Fibroblast of mammary gland (primary cell): ENCODE measurements around the gene PRKCQ.

Experiments
- DNase-seq: peaks from one replicate; pipeline ENCODE4 v3.0.0-alpha.2; 2010; ENCODE audit warnings: low read depth
- H3K4me3 ChIP-seq: 2 replicates; pipeline ENCODE4 v1.5.1; 2011; ENCODE audit warnings: low read depth, mild to moderate bottlenecking, low read length, moderate library complexity; ENCODE audit not compliant: control insufficient read depth
- TF ChIP-seq, protein P1 (sequence below): conservative IDR thresholded peaks from 2 replicates; pipeline ENCODE4 v1.5.1; 2011; ENCODE audit warnings: low read depth, low read length, inconsistent platforms; ENCODE audit not compliant: control insufficient read depth, insufficient read depth

The PRKCQ gene

DNA sequence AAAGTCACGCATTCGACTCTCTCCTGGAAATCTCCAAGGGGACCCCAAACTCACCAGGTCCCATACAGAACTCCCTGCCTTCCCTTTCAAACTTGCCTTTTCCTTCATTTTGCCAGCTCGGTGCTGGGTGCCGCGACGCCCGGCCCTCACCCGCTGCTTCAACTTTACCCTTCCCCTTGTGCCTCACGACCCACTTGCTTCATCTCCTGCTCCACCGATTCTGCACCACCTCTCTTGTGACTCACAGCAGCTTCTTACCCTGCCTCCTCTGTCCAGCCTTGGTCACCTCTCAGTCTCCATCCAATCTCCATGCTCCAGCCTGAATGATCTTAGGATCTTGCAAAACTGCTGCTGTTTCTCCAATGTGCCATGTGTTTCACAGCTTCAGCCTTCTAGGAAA is 59.9 kb downstream of the PRKCQ start:
- TF ChIP-seq, protein P1, sequence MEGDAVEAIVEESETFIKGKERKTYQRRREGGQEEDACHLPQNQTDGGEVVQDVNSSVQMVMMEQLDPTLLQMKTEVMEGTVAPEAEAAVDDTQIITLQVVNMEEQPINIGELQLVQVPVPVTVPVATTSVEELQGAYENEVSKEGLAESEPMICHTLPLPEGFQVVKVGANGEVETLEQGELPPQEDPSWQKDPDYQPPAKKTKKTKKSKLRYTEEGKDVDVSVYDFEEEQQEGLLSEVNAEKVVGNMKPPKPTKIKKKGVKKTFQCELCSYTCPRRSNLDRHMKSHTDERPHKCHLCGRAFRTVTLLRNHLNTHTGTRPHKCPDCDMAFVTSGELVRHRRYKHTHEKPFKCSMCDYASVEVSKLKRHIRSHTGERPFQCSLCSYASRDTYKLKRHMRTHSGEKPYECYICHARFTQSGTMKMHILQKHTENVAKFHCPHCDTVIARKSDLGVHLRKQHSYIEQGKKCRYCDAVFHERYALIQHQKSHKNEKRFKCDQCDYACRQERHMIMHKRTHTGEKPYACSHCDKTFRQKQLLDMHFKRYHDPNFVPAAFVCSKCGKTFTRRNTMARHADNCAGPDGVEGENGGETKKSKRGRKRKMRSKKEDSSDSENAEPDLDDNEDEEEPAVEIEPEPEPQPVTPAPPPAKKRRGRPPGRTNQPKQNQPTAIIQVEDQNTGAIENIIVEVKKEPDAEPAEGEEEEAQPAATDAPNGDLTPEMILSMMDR: no peak
- no peak for DNase-seq
- H3K4me3 ChIP-seq: no peak overlapping the region

DNA sequence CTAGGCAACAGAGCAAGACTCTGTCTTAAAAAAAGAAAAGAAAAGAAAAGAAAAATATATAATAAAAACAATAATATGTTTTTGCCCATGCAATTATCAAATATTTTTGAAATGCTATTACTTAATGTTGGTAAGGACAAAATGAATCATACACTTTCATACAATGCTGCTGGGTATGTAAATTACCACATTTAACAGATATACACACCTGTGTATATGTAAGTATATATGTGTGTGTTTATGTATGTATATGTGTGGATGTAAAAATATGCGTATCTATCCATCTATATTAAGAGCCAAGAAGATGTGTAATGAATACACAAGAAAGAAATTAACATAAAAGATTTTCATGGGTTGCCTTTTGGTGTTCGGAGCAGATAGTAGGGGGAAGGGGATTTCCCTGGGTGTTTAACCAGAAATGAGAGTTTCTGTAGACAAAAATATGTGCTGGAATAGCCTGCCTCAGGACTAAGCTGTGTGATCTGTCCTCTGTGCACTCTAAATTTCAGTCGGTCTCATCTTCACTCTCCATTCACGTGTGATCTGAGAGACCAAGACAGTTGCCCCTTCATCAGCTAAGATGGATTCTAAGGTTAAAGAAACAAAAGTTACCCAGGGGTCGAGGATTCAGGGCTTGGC is 61.2 kb downstream of the PRKCQ start:
- no peak overlapping the region for H3K4me3 ChIP-seq
- TF ChIP-seq, protein P1: no peak
- DNase-seq: no peak

DNA sequence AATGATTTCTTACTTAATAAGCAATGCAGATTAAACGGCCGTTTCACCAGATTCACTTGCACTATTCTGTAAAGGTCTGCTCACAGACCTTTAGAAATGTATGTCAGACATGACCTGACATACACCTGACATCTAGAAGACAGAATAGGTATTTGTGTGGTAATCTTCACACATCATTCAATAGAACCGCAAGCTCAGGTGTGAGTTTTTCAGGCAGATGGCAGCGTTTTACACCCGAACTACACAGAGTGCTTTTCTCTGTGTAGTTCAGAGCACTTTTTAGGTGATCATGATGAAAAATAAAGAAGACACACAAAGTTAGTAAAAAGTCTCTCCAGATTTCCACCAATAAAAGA is 63.2 kb downstream of the PRKCQ start:
- DNase-seq: no peak
- TF ChIP-seq, protein P1: no peak
- H3K4me3 ChIP-seq: no peak overlapping the region

DNA sequence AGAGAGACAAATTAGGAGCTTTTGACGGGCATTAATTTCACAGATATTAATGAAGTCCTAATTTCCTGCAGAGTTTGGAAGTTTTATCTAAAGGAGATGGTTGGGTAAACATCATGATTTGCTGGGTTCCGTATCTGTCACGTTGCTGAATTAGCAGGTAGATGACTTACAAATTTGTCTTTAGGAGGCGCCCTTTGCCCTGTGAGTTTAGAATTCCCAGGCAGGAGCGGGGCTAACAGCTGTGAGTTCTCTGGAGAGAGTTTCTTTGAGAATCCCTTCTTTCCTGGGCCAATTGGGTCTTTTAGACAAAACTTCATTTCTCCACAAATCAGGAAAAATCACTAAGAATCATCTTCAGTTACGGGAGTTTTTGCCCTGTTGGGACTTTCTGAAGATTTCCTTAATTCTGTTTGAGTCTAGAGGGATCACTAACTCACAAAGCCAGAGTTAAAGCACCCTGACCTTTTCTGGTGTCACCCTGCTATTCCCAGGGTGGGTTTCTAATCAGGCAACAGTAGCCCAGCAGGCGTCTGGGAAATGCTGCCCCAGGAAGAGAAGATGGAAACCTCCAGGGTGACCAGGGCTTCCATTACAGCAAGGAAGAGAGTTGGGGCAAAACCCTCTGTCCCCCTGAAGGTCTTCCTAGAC is 63.7 kb downstream of the PRKCQ start:
- TF ChIP-seq, protein P1: no peak
- no peak for DNase-seq
- H3K4me3 ChIP-seq: no peak overlapping the region

DNA sequence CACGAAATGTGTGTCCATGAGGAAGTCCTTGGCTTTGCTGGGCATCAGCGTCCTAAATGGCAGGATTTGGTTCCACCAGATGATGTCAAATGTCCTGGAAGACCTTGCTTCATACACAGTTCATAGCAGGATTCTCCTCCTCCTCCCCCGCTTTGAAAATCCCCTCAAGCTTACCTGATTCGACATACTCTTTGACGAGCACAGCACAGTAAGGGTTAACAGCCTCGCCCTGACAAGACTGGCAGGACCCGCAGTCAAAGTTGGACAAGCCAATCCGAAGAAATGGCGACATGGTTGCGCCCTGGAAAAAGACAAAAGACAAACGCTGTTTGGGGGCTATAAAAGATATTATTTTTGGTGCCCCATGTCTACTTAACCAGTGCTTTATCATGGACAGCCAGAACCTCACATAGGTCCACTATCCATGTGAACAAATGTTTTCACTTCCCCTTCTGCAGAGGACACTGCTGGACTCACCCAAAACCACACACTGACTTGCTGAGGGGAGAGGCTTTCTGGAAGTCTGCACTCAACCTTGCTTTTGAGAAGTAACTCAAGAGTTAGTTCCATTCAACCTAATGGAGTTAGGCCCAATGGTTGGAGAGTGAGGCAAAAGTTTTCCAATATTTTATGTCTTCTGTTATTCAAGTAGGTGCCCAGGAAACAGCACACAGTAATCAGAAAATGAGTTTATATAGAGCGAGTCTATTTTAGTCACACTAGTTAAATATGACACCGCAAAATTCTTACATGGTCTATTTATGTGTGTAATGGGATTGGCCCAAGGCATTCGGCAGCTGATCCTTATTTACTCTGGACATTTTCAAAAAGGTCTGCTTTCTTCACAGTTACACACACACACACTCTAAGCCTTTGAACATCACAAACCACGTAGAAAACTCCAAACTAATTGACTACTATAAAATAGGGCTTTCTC is 65.0 kb downstream of the PRKCQ start:
- TF ChIP-seq, protein P1: no peak
- H3K4me3 ChIP-seq: no peak overlapping the region
- no peak for DNase-seq

- no peak overlapping the region for H3K4me3 ChIP-seq
- TF ChIP-seq, protein P1: no peak
- DNase-seq: no peak
These were observed 65.9 kb downstream of the PRKCQ start for GRCh38 chr10:6514180-6514579.
